ENCODE measurements around the gene SART1. TPM values are rescaled to one million over a fixed set of nuclear protein-coding genes. Genes with fewer than 3 reads are reported as not detected.
A peak's percentile ranks its signal among the peaks of the same experiment; 100 is the strongest.

Gene SART1
- 32.3 and 39.2 TPM in 2 replicates for total RNA-seq
- 50.3 TPM for polyA plus RNA-seq (2012)

GRCh38 chr11:65961267-65962140 is at the start of gene SART1:
TSS of gene SART1 (plus strand) at chr11:65961734. CDS start at chr11:65961781, 47 bp downstream.
- peak; percentile 99 for DNase-seq (ENCODE audit: low read depth)

DNA sequence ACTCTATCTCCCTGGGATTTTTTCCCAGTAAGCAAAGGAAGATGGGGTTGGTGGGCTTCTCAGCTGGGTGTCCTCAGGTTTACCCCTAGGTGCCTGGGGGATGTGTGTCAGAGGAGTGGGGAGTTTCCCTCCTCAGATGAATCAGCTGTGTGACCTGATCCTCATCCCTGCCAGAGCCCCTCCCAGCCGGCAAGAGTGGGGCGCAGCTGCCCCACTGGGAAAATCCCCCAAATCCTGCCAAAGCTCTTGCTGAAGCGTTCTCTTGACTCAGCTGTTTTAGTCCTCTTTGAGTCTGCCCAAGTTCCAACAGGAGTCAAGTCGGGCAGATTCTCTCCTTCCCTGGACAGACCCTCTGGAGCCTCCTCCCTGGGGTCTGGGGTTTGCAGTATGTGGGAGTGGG is 48.7 kb upstream of the SART1 start:
- peak; percentile 69 for DNase-seq (ENCODE audit: low read depth)

DNA sequence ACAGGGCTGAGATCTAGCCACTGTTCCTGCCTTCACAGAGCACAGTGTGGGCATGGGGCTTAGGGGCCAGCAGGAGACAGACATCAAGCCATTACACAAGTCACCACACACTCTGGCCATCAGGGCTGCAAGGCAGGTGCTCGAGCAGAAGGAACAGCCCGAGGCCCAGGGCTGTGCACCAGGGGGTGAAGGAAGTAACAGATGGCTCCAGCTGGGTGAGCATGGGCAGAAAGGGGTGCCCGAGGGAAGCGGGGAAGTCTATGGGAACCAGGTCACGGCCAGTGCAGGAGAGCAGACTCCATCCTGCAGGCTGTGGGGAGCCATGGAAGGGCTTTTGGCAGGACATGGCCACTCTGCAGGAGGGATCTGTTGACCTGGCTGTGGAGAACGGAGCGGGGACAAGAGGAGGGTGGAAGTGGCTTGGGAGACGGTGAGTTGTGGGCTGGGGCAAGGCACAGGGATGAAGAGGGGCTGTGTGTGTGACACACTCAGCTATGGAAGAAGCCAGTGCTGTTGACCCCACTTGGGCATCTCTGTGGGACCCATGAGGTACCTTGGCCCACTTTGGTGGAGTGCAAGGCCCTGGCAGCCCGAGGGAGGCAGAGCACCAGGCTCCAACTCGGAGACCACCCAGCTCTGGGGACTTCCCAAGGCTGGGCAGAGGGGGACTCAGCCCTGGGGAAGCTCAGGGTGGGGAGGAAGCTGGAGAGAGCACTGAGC is 46.3 kb upstream of the SART1 start:
- DNase-seq (ENCODE audit: low read depth): peak; percentile 66

DNA sequence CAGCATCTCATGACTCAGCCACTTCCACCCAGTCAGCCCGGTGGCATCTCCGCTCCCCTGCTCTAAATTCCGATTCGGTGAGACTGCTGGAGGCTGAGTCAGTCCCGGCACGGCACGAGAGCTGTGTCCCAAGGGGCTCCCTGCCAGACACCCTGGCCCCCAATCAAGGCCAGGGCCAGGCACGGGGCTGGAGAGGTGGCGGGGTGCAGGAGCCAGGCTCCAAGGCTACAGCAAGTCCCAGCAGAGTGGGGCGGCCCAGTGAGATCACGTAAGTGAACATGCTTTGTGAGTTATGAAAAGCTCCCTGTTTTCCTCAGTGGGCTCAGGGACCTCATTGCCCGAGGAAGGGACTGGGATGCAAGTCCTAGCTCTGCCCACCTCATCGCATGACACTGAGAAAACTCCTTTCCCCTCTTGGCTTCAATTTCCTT is 45.7 kb upstream of the SART1 start:
- DNase-seq (ENCODE audit: low read depth): peak; percentile 96

DNA sequence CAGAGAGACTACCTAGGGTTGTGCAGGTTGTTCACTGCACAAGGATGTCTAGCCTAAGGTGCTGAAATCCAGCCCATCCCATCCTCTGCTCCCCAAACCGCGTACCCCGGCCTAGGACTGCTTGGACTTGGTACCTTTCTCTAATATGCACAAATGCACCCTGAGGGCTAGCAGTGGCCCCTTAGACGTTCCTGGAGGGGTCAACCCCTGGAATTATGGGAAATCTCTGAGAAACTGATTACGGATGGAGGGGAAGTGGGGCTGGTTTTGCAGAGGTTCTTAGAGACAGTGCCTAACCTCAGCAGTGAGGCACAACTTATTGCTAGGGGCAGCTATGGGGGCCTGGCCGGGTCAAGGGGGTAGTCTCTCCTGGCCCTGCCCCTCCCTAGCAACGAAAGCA is 45.1 kb upstream of the SART1 start:
- no peak for DNase-seq (ENCODE audit: low read depth)

- DNase-seq (ENCODE audit: low read depth): no peak
Measured at GRCh38 chr11:65917077-65917433, 44.5 kb upstream of the SART1 start.

DNA sequence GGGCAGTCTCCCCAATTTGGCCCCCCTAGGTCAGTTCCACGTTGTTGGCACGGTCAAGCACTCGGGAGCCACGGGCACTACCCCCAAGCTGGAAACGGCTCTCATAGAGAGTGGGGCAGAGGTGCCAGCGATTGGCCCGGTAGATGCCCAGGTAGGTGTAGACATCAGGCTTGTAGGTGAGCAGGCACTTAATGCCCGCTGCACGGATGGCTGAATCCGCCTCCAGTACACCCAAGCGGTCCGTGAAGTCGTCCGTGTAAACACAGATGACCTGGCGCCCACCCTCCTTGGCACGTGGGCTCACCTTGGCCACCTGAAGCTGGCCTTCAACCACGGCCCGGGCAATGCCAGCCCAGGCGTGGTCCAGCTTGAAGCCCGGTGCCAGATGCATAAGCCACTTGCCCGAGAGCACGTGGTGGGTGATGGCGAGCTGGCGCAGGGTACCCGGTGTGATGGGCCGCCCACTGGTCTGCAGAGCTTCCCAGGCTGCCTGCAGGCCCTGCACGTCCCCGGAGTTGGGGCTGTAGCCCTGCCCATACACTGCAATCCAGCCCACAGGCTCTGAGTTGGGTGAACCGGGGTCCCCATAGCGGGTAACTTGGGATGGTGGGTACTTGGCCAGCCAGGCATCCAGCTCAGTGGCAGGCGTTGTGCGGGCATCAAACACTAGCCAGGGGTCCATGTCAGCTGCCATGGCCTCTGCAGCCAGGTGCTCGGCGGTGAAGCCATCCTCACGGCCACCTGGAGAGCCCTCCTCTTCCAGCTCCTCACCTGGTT is 43.9 kb upstream of the SART1 start:
- DNase-seq (ENCODE audit: low read depth): peak; percentile 39

GRCh38 chr11:65918211-65919140 is 43.1 kb upstream of the SART1 start, which contains the start of gene C11orf68:
TSS of gene C11orf68 (minus strand) at chr11:65919062. CDS start at chr11:65919031, 31 bp downstream.
- DNase-seq (ENCODE audit: low read depth): no peak

GRCh38 chr11:65919141-65919572 is 42.4 kb upstream of the SART1 start, which contains the start of gene DRAP1:
TSS of gene DRAP1 (plus strand) at chr11:65919426. CDS start at chr11:65919502, 76 bp downstream.
- peak; percentile 98 for DNase-seq (ENCODE audit: low read depth)

GRCh38 chr11:65919573-65920371 is 41.8 kb upstream of the SART1 start:
- DNase-seq (ENCODE audit: low read depth): no peak

DNA sequence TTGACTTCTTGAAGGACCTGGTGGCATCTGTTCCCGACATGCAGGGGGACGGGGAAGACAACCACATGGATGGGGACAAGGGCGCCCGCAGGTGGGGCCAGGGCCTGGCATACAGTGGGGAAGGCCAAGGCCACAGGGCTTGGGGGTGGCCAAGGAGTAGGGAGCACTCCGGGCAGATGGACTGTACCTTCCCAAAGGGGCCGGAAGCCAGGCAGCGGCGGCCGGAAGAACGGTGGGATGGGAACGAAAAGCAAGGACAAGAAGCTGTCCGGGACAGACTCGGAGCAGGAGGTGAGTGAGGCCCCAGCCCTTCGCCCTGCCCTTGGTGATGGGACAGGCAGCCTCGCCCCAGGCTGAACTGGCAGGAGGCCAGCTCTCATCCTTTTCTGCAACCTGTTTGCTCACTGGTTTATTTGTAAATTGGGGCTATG is 41.1 kb upstream of the SART1 start:
- DNase-seq (ENCODE audit: low read depth): no peak

- DNase-seq (ENCODE audit: low read depth): no peak
Measured at GRCh38 chr11:65921033-65921555, 40.4 kb upstream of the SART1 start.

- DNase-seq (ENCODE audit: low read depth): no peak
Measured at GRCh38 chr11:65921876-65922275, 39.7 kb upstream of the SART1 start.

GRCh38 chr11:65922565-65922964 is 39.0 kb upstream of the SART1 start:
- DNase-seq (ENCODE audit: low read depth): no peak

- DNase-seq (ENCODE audit: low read depth): no peak
Measured at GRCh38 chr11:65925397-65925796, 36.1 kb upstream of the SART1 start.

DNA sequence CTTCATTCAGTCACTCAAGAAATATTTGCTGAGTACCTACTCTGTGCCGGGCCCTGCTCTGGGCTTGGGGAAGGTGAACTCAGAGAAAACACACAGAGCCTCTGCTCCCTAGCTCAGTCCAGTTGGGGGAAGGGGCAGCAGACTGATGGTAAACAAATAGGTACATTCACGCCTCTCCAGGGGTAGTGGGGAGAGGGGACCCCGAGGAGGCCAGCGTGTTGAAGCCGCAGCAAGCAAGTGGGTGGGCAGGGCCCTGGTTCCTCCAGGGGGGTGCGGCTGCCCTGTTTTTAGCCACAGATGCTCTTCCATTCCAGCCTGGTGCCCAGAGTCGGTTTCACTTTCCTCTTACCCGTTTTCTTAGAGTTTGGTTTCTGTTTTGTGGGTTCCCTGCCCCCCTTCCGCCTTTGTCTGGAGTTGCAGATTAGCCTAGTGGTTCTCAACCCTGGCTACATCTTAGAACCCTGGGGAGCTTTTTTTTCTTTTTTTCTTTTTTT is 33.6 kb upstream of the SART1 start:
- DNase-seq (ENCODE audit: low read depth): no peak

- DNase-seq (ENCODE audit: low read depth): no peak
Measured at GRCh38 chr11:65928667-65929066, 32.9 kb upstream of the SART1 start.

- DNase-seq (ENCODE audit: low read depth): no peak
Measured at GRCh38 chr11:65931773-65932557, 29.6 kb upstream of the SART1 start.

Measured in myocyte (in vitro differentiated cells).